SH-SY5Y (cell line): Measurements from ENCODE around the gene IGHMBP2.

Experiments used
- GATA2 ChIP-seq: IDR thresholded peaks from 2 replicates; pipeline ENCODE4 v1.6.1; 2011; ENCODE audit warnings: mild to moderate bottlenecking, low read depth, low read length
- GATA3 ChIP-seq: IDR thresholded peaks from 2 replicates; pipeline ENCODE4 v1.6.1; 2011; ENCODE audit warnings: low read depth, mild to moderate bottlenecking, low read length, moderate library complexity

IGHMBP2 gene

GRCh38 chr11:68929135-68929534 lies 25.4 kb downstream of the IGHMBP2 start:
- TF ChIP-seq GATA3 (no peak), GATA2 (no peak)

- TF ChIP-seq GATA3 (no peak), GATA2 (no peak)
Observed at GRCh38 chr11:68929706-68930570, 26.2 kb downstream of the IGHMBP2 start.

GRCh38 chr11:68930991-68931855 lies 27.5 kb downstream of the IGHMBP2 start:
- TF ChIP-seq GATA3 (no peak), GATA2 (no peak)

GRCh38 chr11:68931911-68932310 lies 28.2 kb downstream of the IGHMBP2 start:
- TF ChIP-seq GATA3 (no peak), GATA2 (no peak)

- TF ChIP-seq GATA2: no peak
Observed at GRCh38 chr11:68932358-68932757, 28.7 kb downstream of the IGHMBP2 start.

GRCh38 chr11:68932933-68933577 lies 29.4 kb downstream of the IGHMBP2 start:
- TF ChIP-seq GATA2 (no peak), GATA3 (no peak)

GRCh38 chr11:68933605-68934320 lies 30.1 kb downstream of the IGHMBP2 start:
- TF ChIP-seq GATA3 (no peak), GATA2 (no peak)

- TF ChIP-seq GATA2 (no peak), GATA3 (no peak)
Observed at GRCh38 chr11:68934321-68934645, 30.6 kb downstream of the IGHMBP2 start.

GRCh38 chr11:68934666-68935065 lies 31.0 kb downstream of the IGHMBP2 start:
- TF ChIP-seq GATA2: no peak
- no peak for TF ChIP-seq GATA3

GRCh38 chr11:68935066-68935465 lies 31.4 kb downstream of the IGHMBP2 start:
- TF ChIP-seq GATA3 (no peak), GATA2 (no peak)

- TF ChIP-seq GATA3: no peak
- TF ChIP-seq GATA2: no peak
Observed at GRCh38 chr11:68935516-68936357, 32.0 kb downstream of the IGHMBP2 start.

- TF ChIP-seq GATA2: no peak
Observed at GRCh38 chr11:68936358-68936636, 32.6 kb downstream of the IGHMBP2 start.
